ENCODE results near the gene ALDH9A1.
"Not testable (repeated sequence)": the region's sequence is repeated elsewhere in the genome, so short reads cannot be mapped to it uniquely, and the experiment has no call there.

Gene ALDH9A1

DNA sequence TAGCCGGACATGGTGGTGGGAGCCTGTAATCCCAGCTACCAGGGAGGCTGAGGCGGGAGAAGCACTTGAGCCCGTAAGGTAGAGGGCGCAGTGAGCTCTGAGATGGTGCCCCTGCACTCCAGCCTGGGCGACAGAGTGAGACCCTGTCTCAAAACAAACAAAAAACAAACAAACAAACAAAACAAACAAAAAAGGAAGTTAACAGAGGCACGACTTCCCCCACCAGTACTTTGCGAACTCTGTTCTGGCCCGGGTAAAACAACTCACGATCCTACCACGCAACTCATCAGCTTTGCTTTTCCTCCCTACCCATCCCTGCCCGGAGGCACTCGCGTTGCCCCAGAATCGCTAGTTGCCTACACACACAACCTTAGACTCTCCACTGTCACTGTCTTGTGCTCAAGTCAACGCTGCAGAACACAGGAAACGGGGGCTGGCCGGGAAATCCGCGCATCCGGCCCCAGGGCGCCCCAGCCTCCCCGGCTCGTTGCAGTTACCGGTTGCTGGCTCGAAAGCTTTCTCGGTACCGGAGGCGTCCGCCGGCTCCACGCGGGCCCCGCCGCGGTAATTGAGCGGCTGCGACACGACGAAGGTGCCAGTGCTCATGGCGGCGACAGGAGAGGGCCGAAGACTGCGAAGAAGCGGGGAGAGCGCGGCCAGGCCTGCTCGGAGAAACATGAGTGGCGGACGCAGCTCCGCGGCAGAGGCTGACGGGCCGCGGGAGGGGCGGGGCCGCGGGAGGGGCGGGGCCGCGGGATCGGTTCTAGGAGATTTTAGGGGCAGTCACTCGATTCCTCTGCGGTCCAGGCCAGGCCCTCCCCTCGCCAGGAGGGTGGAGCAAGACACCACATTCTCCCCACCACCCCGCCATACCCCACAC lies at the start of gene ALDH9A1:
Gene ALDH9A1 (minus strand): TSS at position 682 of the 880 bp plus-strand sequence. CDS start 4 bp downstream, at position 678.
- DNase-seq, result peak; percentile 82

DNA sequence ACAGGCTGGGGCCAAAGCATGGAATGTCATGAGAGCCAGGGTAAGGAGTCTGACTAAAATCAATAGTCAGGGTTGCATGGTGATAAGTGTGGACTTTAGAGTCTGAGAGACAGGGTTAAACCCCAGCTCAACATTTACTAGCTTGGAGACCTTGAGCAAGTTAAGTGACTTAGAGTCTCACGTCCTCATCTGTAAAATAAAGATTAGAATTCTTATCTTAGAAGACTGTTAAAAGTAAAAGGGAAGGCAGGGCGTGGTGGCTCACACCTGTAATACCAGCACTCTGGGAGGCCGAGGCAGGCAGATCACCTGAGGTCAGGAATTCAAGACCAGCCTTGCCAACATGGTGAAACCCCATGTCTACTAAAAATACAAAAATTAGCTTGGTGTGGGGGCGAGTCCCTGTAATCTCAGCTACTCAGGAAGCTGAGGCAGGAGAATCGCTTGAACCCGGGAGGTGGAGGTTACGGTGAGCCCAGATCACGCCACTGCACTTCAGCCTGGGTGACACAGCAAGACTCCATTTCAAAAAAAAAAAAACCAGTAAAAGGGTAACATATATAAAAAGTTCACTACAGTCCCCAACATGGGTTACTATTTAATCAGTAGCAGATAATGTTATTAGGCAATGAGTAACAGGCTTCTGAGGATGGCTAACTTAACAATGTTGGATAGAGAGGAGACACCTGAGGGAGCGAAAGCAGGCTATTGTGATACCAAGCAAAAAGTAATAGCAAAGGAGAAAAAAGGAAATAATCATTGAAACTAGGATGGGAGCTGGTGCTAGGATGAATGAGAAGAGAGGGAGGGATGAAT lies 49.5 kb upstream of the ALDH9A1 start:
- no peak for DNase-seq

DNA sequence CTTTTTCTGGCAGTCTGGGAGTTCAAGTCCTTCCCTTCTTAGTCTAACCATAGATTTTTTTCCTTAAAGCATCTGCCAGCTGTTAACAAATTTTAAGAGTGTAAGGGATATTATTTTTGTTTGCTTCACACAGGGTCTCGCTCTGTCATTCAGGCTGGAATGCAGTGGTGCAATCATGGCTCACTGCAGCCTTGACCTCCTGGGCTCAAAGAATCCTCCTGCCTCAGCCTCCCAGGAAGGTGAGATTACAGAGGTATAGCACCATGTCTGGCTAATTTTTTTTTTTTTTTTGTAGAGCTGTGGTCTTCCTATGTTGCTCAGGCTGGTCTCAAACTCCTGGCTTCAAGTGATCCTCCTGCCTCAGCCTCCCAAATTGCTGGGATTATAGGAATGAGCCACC lies 46.6 kb upstream of the ALDH9A1 start:
- not testable (repeated sequence) for DNase-seq

DNA sequence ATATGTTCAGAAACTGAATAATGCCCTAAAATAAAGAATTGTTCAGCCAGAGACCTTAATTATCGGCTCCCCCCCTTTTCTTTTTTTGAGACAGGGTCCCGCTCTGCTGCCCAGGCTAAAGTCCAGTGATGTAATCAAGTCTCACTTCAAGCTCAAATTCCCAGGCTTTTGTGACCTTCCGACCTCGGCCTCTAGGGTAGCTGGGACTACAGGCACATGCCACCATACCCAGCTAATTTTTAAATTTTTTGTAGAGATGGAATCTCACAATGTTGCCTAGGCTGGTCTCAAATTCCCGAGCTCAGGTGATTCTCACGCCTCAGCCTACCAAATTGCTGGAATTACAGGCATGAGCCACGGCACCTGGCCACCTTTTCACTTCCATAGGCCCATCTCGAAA lies 43.8 kb upstream of the ALDH9A1 start:
- DNase-seq, result no peak

DNA sequence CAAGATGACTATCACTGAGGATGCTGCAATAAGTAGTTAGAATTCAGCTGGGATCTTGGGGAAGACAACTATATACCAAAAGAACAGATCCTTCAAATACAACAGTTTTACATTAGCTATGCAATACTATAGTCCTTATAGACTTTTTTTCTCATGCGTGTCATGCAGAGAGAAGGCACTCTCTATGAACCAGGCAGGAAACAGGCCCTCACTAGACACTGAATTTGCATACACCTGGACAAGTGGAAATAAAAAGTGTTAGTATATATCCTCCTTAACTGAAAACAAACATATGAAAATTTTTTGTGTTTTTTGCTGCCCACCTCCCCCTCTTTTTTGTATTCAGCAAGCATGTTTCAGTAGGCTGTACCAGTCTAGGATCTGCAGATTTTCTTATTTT lies 40.4 kb upstream of the ALDH9A1 start:
- no peak for DNase-seq

DNA sequence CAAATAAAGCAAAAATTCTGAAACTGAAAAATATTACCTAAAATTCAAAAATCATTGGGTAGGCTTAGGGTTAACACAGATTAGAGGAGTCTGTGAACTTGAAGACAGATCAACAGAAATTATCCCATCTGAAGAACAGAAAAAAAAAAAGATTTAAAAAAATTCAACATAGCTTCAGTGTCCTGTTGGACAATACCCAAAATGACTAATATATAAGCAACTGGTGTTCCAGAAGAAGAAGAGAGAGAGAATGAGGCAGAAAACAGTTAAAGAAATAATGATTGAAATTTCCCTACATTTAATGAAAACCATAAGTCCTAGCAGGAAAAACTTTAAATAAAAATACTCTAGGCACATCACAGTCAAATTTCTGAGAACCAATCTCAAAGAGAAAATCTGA lies 38.8 kb upstream of the ALDH9A1 start:
- no peak for DNase-seq

DNA sequence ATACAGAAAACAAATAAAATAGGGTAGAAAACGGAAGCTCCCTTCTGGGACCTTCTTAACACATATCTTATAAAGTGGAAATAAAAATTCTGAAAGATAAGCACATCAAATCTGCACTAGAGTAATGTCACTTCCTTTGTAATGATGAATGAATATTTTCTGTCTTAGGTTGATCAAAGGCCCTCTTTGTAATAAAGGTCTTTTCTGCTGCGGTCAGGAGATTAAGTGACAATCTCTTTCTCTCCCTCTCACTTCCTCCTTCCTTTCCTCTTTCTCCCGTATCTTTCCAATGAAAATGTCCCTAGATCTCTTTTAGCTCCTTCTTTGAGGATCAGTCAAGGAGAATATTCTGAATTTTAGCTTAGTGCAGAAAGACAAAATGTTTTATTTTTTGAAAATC lies 36.5 kb upstream of the ALDH9A1 start:
- DNase-seq, result no peak

DNA sequence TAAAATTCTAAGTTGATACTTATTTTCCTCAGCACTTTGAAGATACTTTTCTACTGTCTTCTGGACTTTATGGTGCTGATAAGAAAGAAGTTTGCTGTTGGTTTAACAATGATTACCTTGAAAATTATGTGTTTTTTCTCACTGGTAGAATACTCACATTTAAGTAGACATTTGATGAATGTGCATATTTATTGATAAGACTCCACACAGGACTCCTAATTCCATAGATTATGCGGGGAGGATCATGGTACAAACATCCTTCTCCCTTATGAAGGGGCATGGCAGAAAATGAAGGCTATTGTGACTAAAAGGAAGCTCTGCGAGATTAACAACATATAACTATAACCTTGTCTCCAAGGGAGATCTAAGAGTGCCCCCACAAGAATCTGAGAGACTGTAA lies 28.5 kb upstream of the ALDH9A1 start:
- DNase-seq, result no peak

DNA sequence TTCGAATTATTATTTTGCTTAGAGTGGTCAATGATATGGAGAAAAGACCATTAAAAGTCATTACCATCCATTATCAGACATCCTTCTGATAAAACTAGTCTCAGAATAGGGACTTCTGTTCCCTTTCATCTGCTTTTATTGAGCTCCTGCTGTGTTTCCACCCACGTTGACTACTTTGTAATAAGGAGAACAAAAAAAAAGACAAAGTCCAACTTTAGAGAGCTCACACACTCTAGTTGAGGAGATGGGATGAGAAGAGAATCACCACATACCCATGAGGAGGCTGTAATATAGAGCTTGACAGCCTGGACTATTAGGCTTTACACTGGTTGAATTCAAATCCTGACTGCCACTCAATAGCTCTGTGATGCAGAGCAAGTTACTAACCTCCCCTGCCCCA lies 27.8 kb upstream of the ALDH9A1 start:
- no peak for DNase-seq

DNA sequence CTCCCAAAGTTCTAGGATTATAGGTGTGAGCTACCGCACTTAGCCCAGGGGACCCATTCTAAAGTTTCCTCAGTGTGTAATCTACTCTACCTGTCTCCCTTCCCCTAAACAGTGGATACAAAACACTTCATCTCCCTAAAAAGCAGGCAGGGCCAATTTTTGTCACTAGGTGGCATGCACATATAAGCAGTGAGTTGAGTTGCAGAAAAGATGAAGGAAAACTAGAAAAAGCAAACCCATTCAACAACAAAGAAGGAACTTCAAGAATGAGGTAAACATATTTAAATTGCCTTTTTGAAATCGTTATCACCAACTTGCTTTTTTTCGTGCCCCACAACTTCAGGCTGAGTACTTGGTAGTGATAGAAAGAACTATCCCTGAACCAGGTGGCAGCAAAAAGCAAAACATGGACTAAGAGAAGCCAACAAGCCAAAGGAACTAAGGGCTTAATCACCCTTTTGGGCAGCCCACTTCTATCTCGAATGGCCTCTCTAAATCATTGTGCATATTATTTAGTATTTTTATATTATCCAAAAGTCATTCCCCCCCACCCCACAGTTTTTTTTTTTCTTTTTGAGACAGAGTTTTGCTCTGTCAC lies 19.7 kb upstream of the ALDH9A1 start:
- peak; percentile 9 for DNase-seq

DNA sequence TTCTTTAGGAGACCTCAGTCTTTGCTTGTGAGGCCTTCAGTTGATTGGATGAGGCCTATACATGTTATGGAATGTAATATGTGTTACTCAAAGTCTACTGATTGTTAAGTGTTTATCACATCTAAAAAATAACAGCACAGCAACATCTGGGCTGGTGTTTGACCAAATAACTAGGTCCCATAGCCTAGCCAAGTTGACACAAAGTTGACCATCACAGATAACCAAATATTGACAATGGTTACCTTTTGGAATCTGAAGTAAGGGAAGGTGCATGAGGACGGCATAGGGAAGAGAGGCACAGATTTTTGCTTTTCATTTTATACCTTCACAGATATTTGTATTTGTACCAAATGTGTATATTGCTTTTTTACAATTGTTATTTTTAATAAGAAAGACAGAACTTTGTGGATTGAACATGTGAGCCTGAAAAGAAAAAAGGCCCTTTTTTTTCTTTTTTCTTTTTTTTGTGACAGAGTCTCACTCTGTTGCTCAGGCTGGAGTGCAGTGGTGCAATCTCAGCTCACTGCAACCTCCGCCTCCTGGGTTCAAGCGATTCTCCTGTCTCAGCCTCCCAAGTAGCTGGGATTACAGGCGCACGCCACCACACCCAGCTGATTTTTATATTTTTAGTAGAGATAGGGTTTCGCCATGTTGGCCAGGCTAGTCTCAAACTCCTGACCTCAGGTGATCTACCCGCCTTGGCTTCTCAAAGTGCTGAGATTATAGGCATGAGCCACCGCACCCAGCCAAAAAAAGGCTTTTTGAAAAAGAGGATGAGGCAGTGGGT lies 18.1 kb upstream of the ALDH9A1 start:
- DNase-seq, result not testable (repeated sequence)

DNA sequence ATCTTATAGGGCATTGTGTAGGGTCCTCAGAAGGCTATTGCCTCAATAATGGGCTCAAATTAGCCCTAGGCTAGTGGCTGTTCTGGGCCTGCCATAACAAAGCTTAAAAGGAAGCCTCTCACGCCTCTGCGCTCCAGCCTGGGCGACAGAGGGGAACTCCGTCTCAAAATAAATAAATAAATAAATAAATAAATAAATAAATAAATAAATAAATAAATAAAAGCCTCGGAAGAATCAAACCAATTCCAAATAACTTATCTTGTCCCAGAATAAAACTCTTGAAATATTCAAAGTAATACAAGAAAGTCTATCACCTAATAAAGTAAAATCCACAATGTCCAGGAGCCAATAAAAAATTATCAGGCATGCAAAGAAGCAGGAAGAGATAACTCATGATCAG lies 14.4 kb upstream of the ALDH9A1 start:
- no peak for DNase-seq

DNA sequence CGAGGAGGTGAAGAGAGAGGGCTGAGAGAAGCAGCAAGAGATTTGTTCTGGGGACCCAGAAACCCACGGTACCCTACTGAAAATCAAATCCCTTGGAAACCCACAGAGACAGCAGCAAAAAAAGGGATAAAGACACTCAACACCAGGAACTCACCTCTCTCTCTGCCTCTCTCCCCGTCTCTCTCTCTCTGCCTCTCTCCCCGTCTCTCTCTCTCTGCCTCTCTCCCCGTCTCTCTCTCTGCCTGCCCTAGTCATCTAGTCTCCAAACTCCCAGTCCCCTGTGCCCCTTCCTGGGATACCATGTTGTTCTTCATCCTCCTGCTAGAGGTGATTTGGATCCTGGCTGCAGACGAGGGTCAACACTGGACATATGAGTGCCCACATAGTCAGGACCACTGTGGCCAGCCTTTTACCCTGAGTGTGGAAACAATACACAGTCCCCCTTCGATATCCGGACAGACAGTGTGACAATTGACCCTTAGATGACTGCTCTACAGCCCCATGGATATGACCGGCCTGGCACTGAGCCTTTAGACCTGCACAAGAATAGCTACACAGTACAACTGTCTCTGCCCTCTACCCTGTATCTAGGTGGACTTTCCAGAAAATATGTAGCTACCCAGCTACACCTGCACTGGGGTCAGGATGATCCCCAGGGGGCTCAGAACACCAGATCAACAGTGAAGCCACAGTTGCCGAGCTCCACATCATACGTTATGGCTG lies 9.8 kb upstream of the ALDH9A1 start:
- DNase-seq, result no peak

DNA sequence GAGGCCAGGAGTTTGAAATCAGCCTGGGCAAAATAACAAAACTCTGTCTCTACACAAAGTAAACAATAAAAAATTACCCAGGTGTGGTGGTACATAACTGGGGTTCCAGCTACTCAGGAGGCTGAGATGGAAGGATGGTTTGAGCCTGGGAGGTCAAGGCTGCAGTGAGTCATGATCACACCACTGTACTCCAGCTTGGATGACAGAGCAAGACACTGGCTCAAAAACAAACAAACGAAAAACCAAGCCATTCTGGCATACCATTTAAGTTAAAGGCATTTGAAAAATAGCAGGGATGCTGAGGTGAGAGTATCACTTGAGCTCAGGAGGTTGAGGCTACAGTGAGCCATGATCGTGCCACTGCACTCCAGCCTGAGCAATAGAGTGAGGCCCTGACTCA lies 5.3 kb upstream of the ALDH9A1 start:
- no peak for DNase-seq

DNA sequence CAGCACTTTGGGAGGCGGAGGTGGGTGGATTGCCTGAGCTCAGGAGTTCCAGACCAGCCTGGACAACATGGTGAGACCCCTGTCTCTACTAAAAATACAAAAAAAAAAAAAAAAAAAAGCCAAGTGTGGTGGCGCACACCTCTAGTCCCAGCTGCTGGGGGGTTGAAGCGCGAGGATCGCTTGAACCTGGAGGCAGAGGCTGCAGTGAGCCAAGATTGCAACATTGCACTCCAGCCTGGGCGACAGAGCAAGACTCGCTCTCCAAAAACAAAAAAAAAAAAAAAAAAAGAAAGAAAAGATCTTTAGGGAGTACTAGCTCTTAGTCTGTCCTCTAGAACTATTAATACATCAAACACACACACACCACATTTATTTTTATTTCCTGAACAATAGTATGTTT lies 3.6 kb upstream of the ALDH9A1 start:
- not testable (repeated sequence) for DNase-seq

DNA sequence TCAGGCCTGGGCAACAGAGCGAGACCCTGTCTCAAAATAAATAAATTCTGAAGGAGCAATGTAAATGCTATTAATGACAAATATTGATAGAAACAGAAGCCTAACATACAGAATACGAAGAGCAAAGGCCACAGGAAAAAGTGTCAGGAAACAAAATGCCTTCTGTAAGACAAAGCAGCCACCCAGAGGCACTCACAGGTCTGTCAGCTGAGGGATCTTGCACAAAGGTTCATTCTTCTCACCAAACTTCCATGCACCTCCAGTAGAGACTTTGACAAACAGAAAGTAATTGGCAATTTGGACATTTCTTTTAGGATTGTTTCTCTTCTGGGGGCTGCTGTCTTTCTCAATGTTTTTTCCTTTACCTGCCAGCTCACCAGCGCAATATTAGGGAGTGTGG lies 1.2 kb upstream of the ALDH9A1 start:
- no peak for DNase-seq

DNA sequence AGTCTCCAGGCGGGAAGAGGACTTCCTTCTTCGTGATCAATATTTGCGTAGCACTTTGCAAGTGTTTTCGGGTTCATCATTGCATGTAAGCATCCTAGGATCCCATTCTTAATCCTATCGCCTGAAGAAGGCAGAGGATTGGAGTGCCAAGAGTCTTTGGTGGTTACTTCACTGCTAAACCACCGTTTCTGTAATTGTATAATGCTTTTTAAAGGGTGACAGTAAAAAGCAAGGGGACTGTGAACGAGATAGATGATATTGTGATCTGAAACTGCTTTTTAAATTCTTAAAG lies 345 bp upstream of the ALDH9A1 start:
- DNase-seq, result no peak

DNA sequence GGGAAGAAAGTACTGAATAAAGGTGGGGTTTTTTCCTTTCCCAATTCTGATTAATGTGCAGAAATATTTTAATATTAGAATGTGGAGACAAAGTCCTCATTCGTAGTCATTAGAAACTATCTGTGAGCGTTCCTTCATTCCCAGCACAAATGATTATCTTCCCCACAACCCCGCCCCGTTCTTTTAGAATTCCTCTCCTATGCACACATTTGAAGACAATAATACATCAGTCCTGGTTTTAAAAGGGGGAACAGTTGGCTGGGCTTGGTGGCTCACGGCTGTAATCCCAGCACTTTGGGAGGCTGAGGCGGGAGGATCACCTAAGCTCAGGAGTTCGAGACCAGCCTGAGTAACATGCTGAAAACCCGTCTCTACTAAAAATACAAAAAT lies 876 bp downstream of the ALDH9A1 start:
- no peak for DNase-seq

DNA sequence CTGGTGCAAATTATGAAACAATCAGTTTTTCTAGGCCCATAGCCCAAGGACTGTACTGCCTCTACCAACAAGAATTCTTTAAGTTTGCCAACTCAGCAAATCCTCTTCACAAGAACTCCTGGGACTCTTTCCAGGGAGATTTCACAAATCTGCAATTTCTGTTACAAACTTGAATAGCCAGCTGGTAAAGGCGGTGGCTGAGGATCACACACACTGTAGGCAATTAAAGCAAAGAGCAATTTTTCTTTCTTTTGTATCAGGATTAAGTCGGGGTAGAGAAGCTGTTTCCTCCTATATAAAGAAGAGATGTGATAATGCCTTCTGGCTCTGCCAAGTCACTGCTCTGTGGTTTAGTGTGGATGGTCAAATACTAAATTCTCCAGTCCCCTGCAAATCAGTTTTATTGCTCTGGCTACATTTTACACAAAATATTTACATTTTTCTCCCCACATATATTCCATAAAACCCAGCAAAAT lies 1.7 kb downstream of the ALDH9A1 start:
- no peak for DNase-seq

DNA sequence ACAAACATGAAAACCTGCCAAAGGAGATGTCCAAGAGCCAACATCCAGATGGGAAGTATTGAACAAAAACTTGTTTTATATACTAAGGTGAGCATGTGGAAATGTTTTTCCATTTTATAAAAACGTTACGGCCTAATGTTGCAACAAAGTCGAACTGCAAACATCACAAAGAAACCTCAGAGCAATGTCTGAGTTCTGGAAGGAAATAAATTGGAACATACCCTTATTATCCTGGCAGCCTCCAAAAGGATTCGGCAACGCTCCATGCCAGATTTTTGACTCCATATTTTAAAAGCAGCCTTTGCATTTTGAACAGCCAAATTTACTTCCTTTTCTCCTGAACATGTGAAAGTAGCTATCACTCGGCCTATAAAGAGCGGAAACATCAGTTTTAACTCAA lies 3.3 kb downstream of the ALDH9A1 start:
- DNase-seq, result no peak

DNA sequence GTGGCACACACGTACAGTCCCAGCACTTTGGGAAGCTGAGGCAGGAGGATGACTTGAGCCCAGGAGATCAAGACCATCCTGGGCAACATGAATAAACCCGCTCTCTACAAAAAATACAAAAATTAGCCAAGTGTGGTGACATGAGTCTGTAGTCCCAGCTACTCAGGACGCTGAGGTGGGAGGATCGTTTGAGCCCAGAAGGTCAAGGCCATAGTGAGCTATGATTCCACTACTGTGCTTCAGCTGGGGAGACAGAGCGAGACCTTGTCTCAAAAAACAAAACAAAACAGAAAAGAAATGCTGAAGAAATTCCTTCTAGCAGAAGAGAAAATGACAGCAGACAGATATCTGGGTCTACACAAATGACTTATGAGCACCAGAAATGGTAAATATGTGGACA lies 10.3 kb downstream of the ALDH9A1 start:
- no peak for DNase-seq

DNA sequence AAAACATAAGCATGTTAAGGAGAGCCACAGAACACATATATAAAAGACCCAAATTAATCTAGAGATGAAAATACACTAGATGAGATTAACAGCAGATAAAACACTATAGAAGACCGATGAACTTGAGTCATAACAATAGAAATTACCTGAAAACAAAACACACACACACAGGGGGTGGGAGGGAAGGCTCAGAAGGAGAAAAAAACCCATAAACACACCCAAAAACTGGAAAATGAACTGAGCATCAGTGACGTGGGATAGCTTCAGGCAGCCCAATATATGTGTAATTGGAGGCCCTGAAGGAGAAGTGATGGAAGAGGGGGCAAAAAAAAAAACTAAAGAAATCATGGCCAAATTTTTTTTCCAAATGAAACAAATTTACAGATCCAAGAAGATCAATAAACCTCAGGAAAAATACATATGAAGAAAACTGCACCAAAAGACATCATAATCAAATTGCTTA lies 11.4 kb downstream of the ALDH9A1 start:
- DNase-seq, result no peak
